Suppressor macrophage (primary cell): ENCODE measurements around the gene CFAP73.
"Not testable (repeated sequence)": the region's sequence is repeated elsewhere in the genome, so short reads cannot be mapped to it uniquely, and the experiment has no call there.

Experiments
- DNase-seq, 4 experiments: peaks; one replicate each; pipeline ENCODE4 v3.0.0-alpha.2; 2020 to 2022

Gene CFAP73

DNA sequence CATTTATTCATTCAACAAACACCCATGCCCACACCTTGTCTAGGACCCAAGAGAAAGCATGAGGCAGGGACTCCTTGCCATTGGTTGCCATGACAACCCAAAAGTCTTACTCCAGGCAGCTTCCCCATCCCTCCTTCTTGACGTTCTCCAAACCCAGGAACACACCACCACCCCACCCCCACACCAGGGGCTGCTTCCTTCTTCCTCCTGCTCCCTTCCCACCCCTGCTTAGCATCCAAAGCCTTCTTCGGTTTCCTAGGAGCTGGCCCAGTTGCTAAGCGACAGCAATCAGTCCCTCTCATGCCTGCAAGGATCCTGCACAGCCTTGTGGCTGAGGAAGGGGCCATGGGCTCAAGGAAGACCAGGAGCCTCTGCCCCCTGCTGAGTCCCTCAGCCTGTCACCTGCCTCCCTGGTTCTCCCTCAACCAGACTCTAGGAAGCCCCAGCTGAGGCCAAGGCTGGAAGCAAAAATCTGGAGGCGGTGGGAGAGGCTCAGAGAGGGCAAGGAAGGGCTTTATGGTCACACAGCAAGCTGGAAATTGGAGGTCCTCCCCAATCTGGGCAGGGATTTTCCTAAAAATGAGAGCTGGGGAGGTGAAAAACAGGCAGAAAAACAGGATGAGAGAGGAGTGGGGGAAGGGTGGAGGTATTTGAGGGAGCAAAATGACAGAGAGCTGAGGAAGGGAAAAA, 29.4 kb upstream of the CFAP73 start:
- peak in 3 of 4 experiments; percentile 33 to 46 (median 40) for DNase-seq

- no peak for DNase-seq
These were observed 28.7 kb upstream of the CFAP73 start for GRCh38 chr12:113120670-113121370.

DNA sequence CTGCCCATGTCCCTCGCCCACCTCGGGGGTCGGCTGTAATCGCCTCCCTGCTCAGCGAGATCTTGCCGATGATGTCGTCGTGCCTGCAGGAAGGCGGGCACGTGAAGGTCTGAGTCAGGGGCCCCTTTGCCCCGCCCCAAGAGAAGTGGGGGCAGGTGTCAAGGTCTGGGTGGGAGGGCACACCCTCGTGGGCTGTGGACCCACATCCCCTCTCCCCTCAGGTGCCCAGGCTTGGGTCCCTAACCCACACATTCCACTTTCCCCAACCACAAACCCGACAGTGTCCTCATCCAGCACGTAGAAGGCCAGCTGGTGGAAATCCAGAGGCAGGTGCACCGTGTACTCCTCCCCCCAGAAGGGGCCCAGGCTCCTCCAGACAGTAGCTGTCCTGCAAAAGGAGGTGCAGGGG, 21.7 kb upstream of the CFAP73 start:
- no peak for DNase-seq

DNA sequence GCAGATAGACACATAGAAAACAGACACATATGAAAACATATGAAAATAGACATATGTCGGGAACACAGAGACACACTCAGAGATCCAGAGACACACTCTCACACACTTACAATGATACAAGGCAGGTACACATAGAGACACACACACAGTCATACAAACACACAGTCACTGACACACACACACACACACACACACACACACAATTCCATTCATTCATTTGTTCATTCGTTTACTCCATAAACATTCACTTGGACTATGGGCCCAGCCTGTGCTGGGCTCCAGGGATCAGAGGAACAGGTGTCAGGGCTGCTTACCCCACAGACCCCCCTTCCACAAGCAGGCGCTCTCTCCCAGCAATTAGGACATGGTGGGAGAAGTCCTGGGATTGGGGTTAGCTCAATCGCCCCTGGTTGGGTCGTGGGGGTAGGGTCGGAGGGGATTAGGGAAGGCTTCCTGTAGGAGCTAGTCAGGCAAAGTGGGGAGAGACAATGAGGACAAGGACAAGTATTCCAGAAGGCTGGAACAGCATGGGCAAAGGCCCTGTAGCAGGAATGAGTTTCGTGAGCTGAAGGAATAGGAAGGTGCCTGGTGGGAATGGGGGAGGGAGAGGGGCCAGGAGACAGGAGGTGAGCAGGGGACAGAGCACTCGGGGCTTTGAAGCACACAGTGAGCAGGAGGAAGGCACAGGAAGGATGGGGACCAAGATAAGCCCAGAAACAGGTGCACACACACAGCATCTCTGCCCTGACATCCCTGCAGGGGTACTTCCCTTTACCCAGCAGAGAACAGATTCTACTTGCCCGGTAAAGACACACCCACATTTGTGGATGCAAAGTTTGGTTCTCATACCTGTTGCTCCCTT, 20.5 kb upstream of the CFAP73 start:
- no peak for DNase-seq

DNA sequence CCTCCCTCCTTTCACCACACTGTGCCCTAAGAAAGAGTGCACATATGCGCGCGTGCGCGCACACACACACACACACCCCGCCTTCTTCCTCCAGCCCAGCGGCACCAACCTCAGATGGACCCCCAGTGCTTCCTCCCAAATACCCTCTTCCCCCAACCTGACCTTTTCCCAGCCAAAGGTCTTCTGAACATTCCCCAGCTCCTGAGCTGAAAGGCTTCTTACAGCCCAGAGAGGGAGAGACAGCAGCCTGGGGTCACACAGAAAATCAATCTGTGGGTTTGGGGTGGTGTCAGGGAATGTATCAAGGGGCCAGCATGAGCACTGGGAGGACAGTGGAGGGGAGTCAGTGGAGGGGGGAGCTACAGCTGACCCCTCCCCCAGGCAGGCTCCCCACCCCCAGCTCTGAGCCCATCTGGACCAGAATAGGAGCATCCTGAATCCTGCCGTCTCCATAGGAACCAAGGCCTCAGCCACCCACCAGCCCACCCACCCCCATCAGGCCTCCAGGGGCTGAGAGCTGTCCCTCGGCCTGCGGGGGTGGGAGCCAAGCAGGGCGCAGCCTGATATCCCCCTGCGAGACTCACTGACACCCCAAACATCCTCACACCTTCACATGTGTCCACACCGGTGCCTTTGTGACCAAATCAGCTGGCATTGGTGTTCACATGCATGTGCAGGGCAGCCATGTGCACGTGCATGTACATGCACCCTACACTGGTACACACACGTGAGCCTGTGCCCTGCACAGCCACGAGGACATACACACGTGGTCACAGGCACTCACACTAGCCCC, 19.7 kb upstream of the CFAP73 start:
- DNase-seq: no peak

DNA sequence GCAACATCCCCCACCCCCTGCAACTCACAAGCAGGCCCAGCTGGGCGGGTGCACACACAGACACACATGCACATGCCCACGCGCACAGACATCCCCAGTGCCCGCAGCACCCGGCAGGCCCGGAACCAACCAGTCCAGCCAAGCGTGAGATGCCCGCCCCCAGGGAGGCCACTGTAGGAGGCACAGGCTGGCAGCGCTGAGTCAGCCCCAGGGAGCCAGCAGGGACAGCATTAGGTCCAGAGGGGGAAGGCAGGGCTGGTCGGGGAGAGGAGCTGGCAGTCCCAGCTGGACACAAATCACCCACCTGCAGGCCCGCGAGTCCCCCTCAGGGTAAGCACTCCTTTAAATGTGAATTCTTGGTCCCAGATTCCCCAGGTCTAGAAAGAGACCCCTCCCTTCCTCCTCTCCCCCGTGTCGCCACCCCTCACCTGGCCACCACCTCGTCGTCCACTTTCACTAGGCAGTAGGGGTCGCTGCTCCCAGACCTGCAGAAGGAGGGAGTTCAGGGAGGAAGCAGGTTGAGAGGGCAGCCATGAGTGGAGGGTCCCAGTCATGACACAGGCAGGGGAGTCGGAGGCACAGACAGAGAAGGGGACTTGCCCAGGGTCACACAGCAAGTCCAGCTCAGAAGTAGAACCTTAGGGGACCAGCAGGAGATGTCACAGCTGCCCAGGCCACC, 18.9 kb upstream of the CFAP73 start:
- peak in 3 of 4 experiments; percentile 28 to 49 (median 32) for DNase-seq

GRCh38 chr12:113131556-113131955, 18.0 kb upstream of the CFAP73 start:
- no peak for DNase-seq

DNA sequence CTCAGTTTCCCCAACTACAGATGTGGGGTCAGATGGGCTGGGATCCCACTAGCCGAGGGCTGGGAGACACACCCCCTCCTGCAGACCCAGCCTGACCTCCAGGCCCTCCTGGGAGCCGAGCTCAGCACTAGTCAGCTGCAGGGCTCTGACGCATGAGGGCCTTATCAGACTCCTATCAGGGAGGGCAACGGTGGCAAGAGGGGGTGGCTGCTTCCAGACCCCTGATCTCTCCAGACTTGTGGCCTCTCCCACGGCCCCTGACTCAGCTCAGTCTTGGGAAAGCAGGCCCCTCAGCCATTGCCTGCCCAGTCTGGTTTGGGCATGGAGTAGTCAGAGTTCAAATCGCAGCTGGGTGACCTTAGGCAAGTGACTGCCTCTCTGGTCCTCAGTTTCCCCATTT, 16.5 kb upstream of the CFAP73 start:
- DNase-seq: no peak

- DNase-seq: no peak
These were observed 15.9 kb upstream of the CFAP73 start for GRCh38 chr12:113133666-113134065.

DNA sequence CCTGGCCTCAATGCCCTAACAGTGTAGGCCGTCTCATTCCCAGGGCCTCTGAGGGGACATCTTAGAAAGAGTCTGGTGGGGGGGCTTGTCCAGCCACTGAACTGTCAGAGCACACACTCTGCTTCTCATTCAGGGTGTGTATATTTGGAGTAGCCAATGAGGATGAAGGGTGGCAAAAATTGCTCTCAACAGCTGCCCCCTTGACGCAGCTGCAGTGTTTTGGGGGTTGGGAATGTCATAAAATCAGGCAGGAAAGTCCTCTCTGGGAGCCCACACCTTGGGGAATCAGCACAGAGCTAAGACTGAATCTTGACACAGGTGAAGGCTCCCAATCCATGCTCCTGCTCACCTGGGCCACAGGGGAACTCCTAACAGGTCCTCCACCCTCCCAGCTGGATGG, 15.5 kb upstream of the CFAP73 start:
- no peak for DNase-seq

DNA sequence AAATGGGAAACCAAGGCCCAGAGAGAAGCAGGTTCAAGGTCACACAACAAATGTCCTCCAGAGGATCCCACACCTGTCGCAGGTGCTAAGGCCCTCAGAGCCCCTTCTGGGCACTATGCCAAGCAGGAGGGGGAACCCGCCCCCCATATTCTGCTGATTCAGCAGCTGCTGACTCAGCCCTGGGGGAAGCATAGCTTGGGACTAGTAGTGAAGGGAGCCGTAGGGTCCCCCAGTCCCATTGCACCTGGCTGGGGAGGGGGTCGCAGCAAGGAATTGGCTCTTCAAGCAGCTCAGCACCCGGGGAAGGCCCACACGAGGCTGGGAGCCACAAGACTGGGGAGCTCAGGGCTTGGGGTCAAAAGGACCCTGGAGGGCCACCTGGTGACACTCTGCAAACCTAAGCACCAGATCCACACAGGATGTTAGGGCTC, 15.0 kb upstream of the CFAP73 start:
- no peak for DNase-seq

DNA sequence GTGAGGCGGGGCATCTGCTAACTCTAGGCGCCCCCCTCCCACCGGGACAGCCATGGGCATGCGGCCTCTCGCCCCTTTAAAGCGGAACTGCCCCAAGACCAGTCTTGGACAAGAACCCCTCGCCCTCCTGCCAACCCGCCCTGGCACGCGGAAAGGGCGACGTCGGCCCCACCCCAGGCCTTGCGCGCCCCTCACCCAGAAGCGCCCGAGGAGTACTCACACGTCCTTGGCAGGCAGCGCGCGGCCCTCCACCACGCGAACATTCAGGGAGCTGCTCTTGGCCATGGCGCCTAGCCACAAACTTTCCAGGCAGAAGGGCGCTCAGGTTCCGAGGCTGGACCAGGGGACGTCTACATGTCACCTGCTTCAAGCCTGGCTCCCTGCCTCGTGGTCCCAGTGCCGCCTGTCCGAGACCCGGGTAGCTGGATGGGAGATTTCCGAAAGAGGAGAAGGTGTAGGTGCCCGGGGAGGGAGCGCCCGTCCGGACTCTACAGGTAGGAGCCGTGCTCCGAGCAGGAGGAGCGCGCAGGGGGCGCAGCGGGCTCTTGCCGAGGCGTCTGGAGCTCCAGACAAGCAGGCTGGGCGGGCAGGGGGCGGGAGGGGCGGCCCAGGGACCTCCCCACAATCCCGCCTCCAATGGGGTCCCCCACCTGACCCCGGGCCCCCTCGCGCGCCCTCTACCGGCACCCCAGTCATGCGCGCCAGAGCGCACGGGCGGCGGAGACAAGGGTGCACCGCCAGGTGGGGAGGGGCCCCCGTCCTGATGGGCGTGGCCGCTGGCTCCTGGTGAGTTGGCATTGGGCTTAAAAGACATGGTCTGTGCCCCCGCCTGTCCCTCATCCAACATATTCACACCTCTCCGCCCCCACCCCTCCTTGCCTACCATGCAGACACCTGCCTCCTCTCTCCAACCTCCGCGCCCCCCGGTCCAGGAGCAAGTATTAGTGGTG, 14.1 kb upstream of the CFAP73 start, which contains the start of gene RASAL1:
TSS of gene RASAL1 (minus strand) at position 584 of the 950 bp plus-strand sequence. CDS start at position 285, 299 bp downstream.
- peak; percentile 55 to 87 (median 66) for DNase-seq

DNA sequence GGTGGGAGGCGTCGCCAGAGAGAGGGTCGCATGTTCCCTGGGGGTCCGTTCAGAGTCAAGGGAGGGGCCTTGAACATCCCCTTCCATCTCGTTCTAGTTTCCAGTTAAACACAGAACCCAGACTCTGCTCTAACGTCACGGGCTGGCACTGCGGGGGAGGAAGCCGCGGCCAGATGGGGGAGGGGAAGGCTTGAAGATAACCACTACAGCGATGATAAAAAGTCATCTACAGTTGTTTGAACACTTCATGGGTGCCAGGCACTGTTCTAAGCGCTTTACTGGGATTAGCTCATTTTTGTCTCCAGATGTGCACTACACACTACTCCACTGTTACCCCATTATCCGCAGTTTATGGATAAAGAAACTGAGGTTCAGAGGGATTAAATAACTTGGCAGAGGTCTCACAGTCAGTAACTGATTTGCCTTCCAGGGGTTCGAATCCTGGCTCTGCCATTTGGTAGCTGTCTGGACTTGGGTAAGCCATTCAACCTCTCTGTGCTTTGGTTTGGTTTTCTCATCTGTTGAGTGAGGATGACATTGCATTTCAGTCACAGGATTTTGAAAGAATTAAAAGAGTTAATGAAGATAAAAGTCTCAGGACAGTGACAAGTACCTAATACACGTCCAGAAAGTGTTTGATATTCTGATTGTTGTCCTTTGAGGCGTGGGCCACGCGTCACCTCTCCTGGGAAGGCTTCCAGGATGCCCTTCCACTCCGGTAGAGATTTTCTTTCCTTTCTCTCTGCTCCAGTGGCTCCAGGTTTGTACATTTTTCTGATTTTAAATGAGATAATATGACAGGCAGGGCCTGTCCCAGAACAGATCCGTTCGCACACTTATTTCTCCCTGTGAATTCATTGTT, 13.2 kb upstream of the CFAP73 start:
- DNase-seq: peak; percentile 79 to 88 (median 84)

DNA sequence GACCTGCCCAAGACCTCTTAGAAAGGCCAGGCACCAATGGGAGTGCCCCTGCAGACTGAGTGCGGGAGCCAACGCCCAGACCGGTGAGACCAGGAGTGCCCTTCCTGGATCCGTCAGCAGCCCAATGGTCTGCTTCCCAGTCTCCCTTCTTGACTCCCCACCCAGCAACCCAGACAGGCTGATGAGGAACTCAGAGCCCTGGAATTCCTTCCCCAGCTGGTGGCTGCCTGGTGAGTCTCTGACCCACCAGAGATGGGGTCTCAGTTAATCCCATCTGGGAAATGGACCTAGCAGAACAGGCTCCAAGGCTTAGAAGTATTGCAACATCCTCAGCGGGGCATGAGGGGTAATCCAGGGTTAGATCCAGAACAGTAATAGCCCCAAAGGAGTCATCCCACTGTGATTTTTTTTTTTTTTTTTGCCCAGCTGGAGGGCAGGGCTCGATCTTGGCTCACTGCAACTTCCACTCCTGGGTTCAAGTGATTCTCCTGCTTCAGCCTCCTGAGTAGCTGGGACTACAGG, 12.5 kb upstream of the CFAP73 start:
- DNase-seq: peak in 2 of 4 experiments; percentile 18 to 20

- DNase-seq: no peak
These were observed 11.4 kb upstream of the CFAP73 start for GRCh38 chr12:113137861-113138783.

GRCh38 chr12:113138826-113139225, 10.7 kb upstream of the CFAP73 start:
- no peak for DNase-seq

DNA sequence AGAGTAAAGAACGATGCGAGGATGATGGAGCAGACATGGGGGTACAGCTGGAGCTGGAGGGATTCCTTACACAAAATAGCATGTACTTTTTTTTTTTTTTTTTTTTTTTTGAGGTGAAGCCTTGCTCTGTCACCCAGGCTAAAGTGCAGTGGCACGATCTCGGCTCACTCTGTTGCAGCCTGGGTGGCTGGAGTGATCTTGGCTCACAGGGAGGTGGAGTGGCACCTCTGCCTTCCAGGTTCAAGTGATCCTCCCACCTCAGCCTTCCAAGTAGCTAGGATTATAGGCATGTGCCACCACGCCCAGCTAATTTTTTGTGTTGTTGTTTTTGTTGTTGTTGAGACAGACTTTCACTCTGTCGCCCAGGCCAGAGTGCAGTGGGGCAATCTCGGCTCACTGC, 8.8 kb upstream of the CFAP73 start:
- DNase-seq: no peak

DNA sequence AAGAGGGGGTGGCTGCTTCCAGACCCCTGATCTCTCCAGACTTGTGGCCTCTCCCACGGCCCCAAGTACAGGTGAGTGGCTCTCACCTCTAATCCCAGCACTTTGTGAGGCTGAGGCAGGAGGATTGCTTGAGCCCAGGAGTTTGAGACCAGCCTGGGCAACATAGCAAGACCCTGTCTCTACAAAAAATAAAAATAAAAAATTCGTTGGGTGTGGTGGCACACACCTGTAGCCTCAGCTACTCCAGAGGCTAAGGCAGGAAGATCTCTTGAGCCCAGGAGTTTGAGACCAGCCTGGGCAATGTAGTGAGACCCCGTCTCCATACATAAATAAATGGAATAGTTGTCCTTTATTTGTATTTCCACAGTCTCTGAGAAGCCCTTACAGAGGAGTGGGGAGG, 7.8 kb upstream of the CFAP73 start:
- not testable (repeated sequence) for DNase-seq
